ENCODE results near the gene RPP14.
"Not testable (repeated sequence)": the region's sequence is repeated elsewhere in the genome, so short reads cannot be mapped to it uniquely, and the experiment has no call there.

DNA sequence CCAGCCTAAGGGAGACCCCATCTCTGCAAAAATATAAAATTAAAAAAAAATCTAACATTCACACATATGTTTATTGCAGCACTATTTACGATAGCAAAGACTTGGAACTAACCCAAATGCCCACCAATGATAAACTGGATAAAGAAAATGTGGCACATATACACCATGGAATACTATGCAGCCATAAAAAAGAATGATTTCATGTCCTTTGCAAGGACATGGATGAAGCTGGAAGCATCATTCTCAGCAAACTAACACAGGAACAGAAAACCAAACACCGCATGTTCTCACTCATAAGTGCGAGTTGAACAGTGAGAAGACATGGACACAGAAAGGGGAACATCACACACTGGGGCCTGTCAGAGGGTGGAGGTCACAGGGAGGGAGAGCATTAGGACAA, 32.7 kb upstream of the RPP14 start:
- TF ChIP-seq, protein P1, sequence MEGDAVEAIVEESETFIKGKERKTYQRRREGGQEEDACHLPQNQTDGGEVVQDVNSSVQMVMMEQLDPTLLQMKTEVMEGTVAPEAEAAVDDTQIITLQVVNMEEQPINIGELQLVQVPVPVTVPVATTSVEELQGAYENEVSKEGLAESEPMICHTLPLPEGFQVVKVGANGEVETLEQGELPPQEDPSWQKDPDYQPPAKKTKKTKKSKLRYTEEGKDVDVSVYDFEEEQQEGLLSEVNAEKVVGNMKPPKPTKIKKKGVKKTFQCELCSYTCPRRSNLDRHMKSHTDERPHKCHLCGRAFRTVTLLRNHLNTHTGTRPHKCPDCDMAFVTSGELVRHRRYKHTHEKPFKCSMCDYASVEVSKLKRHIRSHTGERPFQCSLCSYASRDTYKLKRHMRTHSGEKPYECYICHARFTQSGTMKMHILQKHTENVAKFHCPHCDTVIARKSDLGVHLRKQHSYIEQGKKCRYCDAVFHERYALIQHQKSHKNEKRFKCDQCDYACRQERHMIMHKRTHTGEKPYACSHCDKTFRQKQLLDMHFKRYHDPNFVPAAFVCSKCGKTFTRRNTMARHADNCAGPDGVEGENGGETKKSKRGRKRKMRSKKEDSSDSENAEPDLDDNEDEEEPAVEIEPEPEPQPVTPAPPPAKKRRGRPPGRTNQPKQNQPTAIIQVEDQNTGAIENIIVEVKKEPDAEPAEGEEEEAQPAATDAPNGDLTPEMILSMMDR (IDR thresholded peaks at IDR 0.05; ENCODE audit: insufficient read depth, low read length), result not testable (repeated sequence)
- not testable (repeated sequence) for TF ChIP-seq REST (IDR thresholded peaks at IDR 0.05; ENCODE audit: insufficient replicate concordance, low read depth)

Measured in HL-60 (cell line).